Natural killer cell treated with Interleukin-12 subunit alpha and Interleukin-12 subunit beta and Interleukin-15 and Interleukin-18, amount 100 ng/mL, for 72 hours (primary cell): ENCODE measurements around the gene UBE2R2. TPM values are rescaled to one million over a fixed set of nuclear protein-coding genes. Genes with fewer than 3 reads are reported as not detected.

Source experiments
- ATAC-seq, 2 donors: fragments of 150-1000 bp; cut with Tn5 transposase in 1 of 2; sonication (Bioruptor Pico), chemical (Tn5 transposase) in 1 of 2; 2 replicates each; pipeline ENCODE4 v1.10.0; 2021
- DNase-seq: peaks from one replicate; pipeline ENCODE4 v3.0.0; 2022; ENCODE audit warnings: low spot score
- H3K27ac Mint-ChIP-seq, 2 donors: 1 replicate in 1 of 2; 2 replicates in 1 of 2; pipeline ENCODE4 v1.8.0; 2022; ENCODE audit warnings: mixed read lengths in 2 of 2, mild to moderate bottlenecking in 1 of 2, moderate library complexity in 1 of 2
- H3K27me3 Mint-ChIP-seq, 2 donors: 1 replicate in 1 of 2; 2 replicates in 1 of 2; pipeline ENCODE4 v1.8.0; 2022; ENCODE audit warnings: mixed read lengths in 2 of 2
- H3K36me3 Mint-ChIP-seq: one replicate; pipeline ENCODE4 v1.8.0; 2022; ENCODE audit warnings: mixed read lengths
- H3K4me1 Mint-ChIP-seq, 2 donors: 1 replicate in 1 of 2; 2 replicates in 1 of 2; pipeline ENCODE4 v1.8.0; 2022; ENCODE audit warnings: low read depth in 2 of 2, mixed read lengths in 2 of 2, mild to moderate bottlenecking in 1 of 2
- H3K4me3 Mint-ChIP-seq: one replicate; pipeline ENCODE4 v1.8.0; 2022; ENCODE audit warnings: mixed read lengths
- H3K9me3 Mint-ChIP-seq: 2 replicates; pipeline ENCODE4 v1.8.0; 2022; ENCODE audit warnings: mixed read lengths
- total RNA-seq, 2 donors: library from RNA; stranded (reverse); gene quantifications; one replicate each; pipeline ENCODE4 v1.2.3, GENCODE V29; 2022

Gene UBE2R2
- total RNA-seq, 2 donors from 2014 or later: 37.5 to 40.0 TPM

- Mint-ChIP-seq H3K27ac (peak overlapping the region in 1 of 2 donors; percentile 63), H3K4me1 (peaks cover 4 to 6% of the 10 kb centered on the region in 2 donors), H3K27me3 (no peaks in the 10 kb centered on the region), H3K9me3 (no peaks in the 10 kb centered on the region), H3K4me3 (no peak overlapping the region), H3K36me3 (peaks cover 11% of the 10 kb centered on the region)
- DNase-seq (no peak), ATAC-seq (no peak)
These were observed 108.2 kb downstream of the UBE2R2 start for GRCh38 chr9:33924978-33925797.

- no peak for ATAC-seq
- Mint-ChIP-seq H3K9me3 (no peaks in the 10 kb centered on the region), H3K27me3 (no peaks in the 10 kb centered on the region), H3K4me1 (peaks cover 0 to 9% of the 10 kb centered on the region in 2 donors), H3K36me3 (peaks cover 13% of the 10 kb centered on the region), H3K27ac (peak overlapping the region in 1 of 2 donors; percentile 63), H3K4me3 (no peak overlapping the region)
- no peak for DNase-seq
These were observed 110.0 kb downstream of the UBE2R2 start for GRCh38 chr9:33926746-33927485.

DNA sequence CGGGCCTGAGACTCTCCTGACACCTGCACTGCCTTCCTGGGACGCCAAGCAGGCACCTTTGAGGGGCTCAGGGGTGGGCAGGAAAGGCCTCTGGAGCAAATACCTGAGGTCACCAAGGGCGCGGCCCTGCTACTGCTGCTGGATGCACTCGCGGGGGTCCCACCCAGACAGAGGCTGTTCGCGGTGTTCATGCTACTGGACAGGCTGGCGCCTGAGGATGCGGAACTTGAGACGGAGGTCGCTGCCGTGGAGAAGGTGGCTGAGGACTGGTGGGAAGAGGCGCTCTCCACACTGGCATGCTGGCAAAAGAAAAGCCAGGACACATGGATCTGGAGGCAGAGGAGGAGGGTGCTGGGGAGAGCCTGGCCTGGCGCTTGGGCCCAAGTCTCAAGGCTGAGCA, 110.7 kb downstream of the UBE2R2 start:
- Mint-ChIP-seq H3K27ac (peak overlapping the region in 1 of 2 donors; percentile 63), H3K4me1 (peaks cover 0 to 12% of the 10 kb centered on the region in 2 donors), H3K4me3 (no peak overlapping the region), H3K27me3 (no peaks in the 10 kb centered on the region), H3K36me3 (peaks cover 18% of the 10 kb centered on the region), H3K9me3 (no peaks in the 10 kb centered on the region)
- ATAC-seq (no peak), DNase-seq (no peak)

GRCh38 chr9:33931326-33931725, 114.4 kb downstream of the UBE2R2 start:
- Mint-ChIP-seq H3K9me3 (no peaks in the 10 kb centered on the region), H3K4me3 (no peak overlapping the region), H3K36me3 (peaks cover 22% of the 10 kb centered on the region), H3K27me3 (no peaks in the 10 kb centered on the region), H3K27ac (no peak overlapping the region), H3K4me1 (peaks cover 0 to 6% of the 10 kb centered on the region in 2 donors)
- no peak for ATAC-seq
- DNase-seq: no peak

- peaks cover 0 to 6% of the 10 kb centered on the region in 2 donors for H3K4me1 Mint-ChIP-seq
- no peaks in the 10 kb centered on the region for H3K27me3 Mint-ChIP-seq
- H3K36me3 Mint-ChIP-seq: peaks cover 23% of the 10 kb centered on the region
- no peaks in the 10 kb centered on the region for H3K9me3 Mint-ChIP-seq
- no peak overlapping the region for H3K4me3 Mint-ChIP-seq
- no peak for ATAC-seq
- H3K27ac Mint-ChIP-seq: no peak overlapping the region
- DNase-seq: no peak
These were observed 115.3 kb downstream of the UBE2R2 start for GRCh38 chr9:33932078-33932807.

GRCh38 chr9:33934188-33934878, 117.4 kb downstream of the UBE2R2 start:
- peaks cover 23% of the 10 kb centered on the region for H3K36me3 Mint-ChIP-seq
- H3K27ac Mint-ChIP-seq: no peak overlapping the region
- no peak for DNase-seq

GRCh38 chr9:33939924-33940874, 123.2 kb downstream of the UBE2R2 start:
- Mint-ChIP-seq H3K4me3 (no peak overlapping the region), H3K4me1 (peaks cover 0 to 3% of the 10 kb centered on the region in 2 donors), H3K27me3 (no peaks in the 10 kb centered on the region), H3K9me3 (no peaks in the 10 kb centered on the region), H3K36me3 (peaks cover 20% of the 10 kb centered on the region), H3K27ac (no peak overlapping the region)
- no peak for DNase-seq
- no peak for ATAC-seq

More at GRCh38 chr9:33934188-33934878, 117.4 kb downstream of the UBE2R2 start:
- Mint-ChIP-seq H3K4me3 (no peak overlapping the region), H3K27me3 (no peaks in the 10 kb centered on the region), H3K4me1 (peaks cover 0 to 9% of the 10 kb centered on the region in 2 donors), H3K9me3 (no peaks in the 10 kb centered on the region)
- ATAC-seq: no peak

DNA sequence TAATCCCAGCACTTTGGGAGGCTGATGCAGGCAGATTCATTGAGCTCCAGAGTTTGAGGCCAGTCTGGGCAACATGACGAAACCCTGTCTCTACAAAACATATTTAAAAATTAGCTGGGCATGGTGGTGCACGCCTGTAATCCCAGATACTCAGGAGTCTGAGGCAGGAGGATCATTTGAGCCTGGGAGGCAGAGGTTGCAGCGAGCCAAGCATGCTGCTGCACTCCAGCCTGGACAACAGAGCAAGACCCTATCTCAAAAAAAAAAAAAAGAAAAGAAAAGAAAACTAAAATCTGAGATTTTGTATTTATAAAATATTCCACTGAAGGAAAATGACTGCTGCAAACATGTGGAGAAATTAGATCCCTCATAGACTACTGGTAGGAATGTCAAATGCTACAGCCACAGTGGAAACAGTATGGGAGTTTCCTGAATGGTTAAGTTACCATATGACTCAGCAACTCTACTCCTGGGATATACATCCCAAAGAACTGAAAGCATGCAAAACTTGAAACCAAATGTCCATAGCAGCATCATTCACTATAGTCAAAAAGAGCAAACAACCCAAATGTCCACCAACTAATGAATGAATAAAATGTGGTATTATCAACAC, 125.6 kb downstream of the UBE2R2 start:
- H3K27ac Mint-ChIP-seq: no peak overlapping the region
- no peak overlapping the region for H3K4me3 Mint-ChIP-seq
- no peaks in the 10 kb centered on the region for H3K9me3 Mint-ChIP-seq
- peaks cover 26% of the 10 kb centered on the region for H3K36me3 Mint-ChIP-seq
- ATAC-seq (no peak), DNase-seq (no peak)
- H3K27me3 Mint-ChIP-seq: no peaks in the 10 kb centered on the region
- peaks cover 0 to 3% of the 10 kb centered on the region in 2 donors for H3K4me1 Mint-ChIP-seq

- no peak for DNase-seq
- ATAC-seq: no peak
- H3K4me3 Mint-ChIP-seq: no peak overlapping the region
- H3K4me1 Mint-ChIP-seq: peaks cover 0 to 3% of the 10 kb centered on the region in 2 donors
- H3K36me3 Mint-ChIP-seq: peaks cover 31% of the 10 kb centered on the region
- no peaks in the 10 kb centered on the region for H3K27me3 Mint-ChIP-seq
- no peaks in the 10 kb centered on the region for H3K9me3 Mint-ChIP-seq
- H3K27ac Mint-ChIP-seq: no peak overlapping the region
These were observed 126.4 kb downstream of the UBE2R2 start for GRCh38 chr9:33943389-33943788.

DNA sequence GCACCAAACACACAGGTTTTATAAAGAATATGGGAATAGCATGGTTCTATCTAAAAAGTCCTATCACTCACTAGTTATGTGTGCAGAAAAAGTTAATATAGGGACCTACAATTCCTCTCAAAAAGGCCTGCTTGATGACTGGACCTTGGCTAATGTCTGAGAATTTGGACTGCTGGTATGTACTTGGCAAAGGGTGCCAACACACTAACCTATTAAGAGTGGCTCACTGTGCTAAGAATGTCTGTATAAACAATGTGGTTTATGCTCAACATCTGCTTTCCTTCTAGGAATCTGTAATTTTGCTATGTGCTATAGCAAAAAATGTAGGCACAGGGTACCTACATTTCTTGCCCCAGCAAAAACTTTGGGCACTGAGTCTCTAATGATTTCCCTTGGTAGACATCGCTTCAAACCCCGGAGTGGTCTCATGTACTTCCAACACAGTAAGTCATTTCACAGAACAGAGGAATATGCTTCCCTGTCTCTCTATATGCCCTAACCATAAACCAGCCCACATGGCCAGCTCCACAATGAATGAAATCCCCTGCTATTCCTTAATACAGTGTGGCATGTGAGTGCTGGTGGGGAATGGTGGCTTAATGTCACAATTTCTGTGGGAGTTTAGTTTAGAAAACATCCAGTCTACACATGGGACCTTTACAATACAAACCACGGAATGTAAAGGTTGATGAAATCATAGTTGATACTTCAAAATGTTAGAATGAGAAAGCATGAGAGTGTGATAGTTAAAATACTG, 130.0 kb downstream of the UBE2R2 start:
- DNase-seq (no peak), ATAC-seq (no peak)
- Mint-ChIP-seq H3K4me3 (no peak overlapping the region), H3K36me3 (peaks cover 27% of the 10 kb centered on the region), H3K27ac (no peak overlapping the region), H3K9me3 (no peaks in the 10 kb centered on the region), H3K4me1 (peaks cover 0 to 3% of the 10 kb centered on the region in 2 donors), H3K27me3 (no peaks in the 10 kb centered on the region)

- Mint-ChIP-seq H3K4me3 (no peak overlapping the region), H3K27ac (no peak overlapping the region), H3K36me3 (peaks cover 19% of the 10 kb centered on the region), H3K4me1 (peaks cover 0 to 3% of the 10 kb centered on the region in 2 donors), H3K9me3 (no peaks in the 10 kb centered on the region), H3K27me3 (no peaks in the 10 kb centered on the region)
- no peak for DNase-seq
- no peak for ATAC-seq
These were observed 133.4 kb downstream of the UBE2R2 start for GRCh38 chr9:33950371-33950770.
